HG03139 (cell line): ENCODE data around the gene AP3B1.

Experiments
- ATAC-seq: cut with Tn5 transposase; IDR thresholded peaks from one replicate; pipeline ENCODE4 v1.9.1; 2021; ENCODE audit not compliant: unreplicated experiment

The AP3B1 gene

DNA sequence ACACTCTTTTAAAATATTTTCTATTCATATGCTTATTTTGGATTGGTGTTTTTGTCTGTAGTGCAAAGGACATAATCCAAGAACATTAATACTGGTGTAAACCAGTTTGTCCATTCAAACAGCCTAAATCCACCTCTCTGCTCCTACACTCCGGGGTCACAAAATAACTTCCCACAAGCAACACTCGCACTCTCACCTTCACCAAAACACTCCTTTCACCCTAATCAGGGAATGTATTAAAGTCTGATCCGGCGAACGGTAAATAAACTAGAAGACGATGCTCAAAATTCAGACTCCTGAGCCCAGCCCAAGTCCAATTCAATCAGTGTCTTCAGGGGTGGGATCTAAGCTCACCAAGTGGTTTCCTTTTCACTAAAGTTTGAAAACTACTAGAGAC is 649 bp downstream of the AP3B1 start:
- no peak for ATAC-seq

GRCh38 chr5:78291687-78292086 is 2.8 kb downstream of the AP3B1 start:
- no peak for ATAC-seq

DNA sequence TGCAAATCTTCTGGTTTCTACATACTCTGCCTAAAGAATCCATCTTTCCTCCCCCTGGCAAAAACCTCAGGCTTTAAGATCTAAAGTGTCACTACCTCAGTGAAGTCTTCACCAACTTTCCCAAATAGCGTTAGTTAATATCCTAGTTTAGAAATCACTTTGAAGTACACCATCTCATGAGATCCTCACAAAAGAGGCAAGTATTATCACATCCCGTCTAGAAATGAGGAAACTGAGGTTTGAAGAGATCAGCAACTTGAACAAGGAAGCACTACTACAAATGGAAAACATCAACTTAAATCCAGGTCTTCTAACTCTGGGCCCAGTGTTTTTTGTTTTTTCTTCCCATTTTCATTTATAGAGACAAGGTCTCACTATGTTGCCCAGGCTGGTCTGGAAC is 4.6 kb downstream of the AP3B1 start:
- ATAC-seq = no peak

- ATAC-seq = no peak
These were observed 6.3 kb downstream of the AP3B1 start for GRCh38 chr5:78288246-78288645.

DNA sequence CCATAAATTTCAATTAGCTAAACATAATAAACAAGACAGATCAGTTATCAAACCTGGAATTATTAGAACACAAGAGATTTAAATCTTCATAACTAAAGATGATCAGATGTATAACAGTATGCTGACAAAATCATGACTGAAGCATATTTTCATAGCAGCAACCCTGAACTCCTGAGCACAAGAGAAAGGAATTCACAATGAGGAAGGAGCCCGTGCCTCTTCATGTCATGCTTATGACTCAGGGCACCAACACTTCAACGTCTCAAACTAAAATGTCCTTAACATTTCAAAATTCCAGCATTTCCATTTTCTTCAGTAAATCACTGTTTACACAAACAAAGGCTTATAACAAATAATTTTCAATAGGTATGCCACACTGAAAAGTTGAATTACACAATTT is 6.7 kb downstream of the AP3B1 start:
- ATAC-seq = no peak

GRCh38 chr5:78287169-78287568 is 7.3 kb downstream of the AP3B1 start:
- ATAC-seq = no peak

DNA sequence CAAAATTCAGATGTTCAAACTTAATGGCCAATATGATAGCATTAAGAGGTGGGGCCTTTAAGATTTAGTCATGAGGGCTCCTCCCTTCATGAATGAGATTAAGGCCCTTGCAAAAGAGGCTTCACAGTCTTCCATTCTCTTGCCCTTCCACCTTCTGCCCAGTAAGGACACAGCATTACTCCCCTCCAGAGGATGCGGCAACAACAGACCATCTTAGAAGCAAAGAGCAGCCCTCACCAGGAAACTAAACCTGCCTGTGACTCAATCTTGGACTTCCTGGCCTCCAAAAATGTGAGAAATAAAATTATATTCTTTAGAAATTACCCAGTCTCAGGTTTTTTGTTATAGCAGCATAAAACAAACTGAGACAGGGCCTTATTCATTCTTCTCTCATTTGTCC is 8.2 kb downstream of the AP3B1 start:
- no peak for ATAC-seq

DNA sequence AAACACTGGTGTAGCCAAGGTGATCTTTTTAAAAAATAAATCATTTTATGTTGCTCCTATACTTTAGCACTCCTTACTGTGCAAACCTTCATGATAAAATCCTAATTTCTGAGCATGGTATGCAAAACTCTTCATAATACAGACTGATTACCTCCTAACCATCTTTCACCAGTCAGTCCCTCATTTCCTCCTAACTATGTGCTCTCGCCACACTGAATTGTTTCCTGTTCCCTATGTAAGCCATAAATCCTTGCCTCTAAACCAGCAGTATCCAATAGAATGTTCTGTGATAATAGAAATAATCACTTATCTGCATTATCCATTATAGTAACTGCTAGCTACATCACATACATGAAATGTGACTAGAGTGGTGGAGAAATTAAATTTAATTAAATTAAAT is 10.7 kb downstream of the AP3B1 start:
- ATAC-seq = no peak

- ATAC-seq = no peak
These were observed 11.4 kb downstream of the AP3B1 start for GRCh38 chr5:78283105-78283504.

GRCh38 chr5:78280261-78280660 is 14.2 kb downstream of the AP3B1 start:
- ATAC-seq = no peak

DNA sequence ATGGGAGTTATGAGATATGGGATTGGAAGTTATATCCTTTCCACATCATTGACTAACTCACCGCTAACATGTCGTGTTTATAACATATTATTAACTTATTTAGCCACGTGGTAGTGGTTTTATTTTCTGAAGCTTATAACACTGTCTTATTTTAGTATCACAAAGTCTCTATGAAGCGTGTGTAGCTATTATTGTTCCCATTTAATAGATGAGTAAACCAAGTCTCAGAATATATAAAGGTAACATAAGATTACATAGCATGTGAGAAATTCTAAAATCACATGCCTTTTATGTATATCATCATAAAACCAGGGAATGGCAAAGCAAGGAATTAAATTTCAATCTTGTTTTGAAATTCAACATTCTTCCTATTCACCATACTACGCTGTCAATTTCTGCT is 15.3 kb downstream of the AP3B1 start:
- ATAC-seq = no peak

GRCh38 chr5:78277715-78278114 is 16.8 kb downstream of the AP3B1 start:
- ATAC-seq = no peak

DNA sequence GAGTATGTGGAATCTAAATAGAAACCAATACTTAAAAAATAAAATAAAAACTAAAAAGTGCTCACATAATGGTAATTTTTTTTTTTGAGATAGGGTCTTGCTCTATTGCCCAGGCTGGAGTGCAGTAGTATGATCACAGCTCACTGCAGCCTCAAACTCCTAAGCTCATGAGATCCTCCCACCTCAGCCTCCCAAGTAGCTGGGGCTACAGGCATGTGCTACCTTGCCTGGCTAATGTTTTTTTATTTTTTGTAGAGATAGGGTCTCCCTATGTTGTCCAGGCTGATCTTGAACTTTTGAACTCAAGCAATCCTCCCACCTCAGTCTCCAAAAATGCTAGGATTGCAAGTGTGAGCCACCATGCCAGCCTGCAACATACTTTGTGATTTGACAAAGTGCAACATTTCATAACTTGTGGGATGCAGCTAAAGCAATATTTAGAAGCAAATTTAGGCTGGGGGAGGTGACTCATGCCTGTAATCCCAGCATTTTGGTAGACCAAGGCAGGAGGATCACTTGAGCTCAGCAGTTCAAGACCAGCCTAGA is 18.4 kb downstream of the AP3B1 start:
- no peak for ATAC-seq

- ATAC-seq = no peak
These were observed 19.8 kb downstream of the AP3B1 start for GRCh38 chr5:78274540-78275197.

DNA sequence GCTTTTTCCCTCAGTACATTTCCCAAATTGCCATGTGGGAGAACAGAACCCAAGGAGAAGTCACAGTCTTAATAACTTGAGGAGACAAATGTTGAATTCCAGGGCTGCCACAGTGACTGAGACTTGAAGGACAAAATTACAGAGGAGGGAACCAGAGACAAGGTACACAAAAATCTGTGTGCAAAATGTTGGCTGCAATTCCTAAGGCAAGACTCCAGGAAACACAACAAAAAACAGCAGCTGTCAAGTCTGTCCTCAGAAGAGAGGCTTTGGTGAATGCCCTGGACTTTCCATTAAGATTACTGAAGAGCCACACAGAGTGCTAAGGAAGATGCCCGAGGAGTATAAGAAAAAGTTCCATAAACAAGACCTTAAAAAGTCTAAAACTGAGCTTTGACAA is 21.1 kb downstream of the AP3B1 start:
- no peak for ATAC-seq

- no peak for ATAC-seq
These were observed 22.7 kb downstream of the AP3B1 start for GRCh38 chr5:78271766-78272165.

GRCh38 chr5:78269088-78269703 is 25.3 kb downstream of the AP3B1 start:
- no peak for ATAC-seq

- no peak for ATAC-seq
These were observed 26.1 kb downstream of the AP3B1 start for GRCh38 chr5:78268356-78268755.

DNA sequence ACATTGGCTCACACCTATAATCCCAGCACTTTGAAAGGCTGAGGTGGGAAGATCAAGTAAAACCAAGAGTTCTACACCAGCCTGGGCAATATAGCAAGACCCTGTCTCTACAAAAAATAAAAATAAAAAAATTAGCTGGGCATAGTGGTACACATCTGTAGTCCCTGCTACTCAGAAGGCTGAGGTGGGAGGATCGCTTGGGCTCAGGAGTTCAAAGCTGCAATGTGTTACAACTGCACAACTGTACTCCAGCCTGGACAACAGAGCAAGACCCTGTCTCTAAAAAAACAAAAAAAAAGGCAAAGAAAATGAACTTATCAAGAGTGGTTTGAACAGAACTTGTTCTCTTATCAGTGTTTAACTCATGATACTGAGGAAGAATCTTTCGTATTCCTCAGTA is 29.3 kb downstream of the AP3B1 start:
- no peak for ATAC-seq

GRCh38 chr5:78264600-78264999 is 29.9 kb downstream of the AP3B1 start:
- no peak for ATAC-seq

DNA sequence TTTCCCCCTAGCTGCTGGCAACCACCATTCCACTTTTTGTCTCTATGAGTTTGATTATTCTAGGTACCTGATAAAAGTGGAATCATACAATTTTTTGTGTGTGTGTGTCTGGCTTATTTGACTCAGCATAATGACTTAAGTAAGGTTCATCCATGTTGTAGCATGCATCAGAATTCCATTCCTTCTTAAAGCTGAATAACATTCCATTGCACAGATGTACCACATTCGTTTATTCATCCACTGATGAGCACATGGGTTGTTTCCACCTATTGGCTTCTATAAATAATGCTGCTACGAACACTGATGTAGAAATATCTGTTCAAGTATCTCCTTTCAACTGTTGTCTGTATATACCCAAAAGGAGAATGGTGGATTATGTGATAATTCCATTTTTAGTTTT is 33.7 kb downstream of the AP3B1 start:
- no peak for ATAC-seq

GRCh38 chr5:78253201-78253600 is 41.3 kb downstream of the AP3B1 start:
- no peak for ATAC-seq

GRCh38 chr5:78252715-78253114 is 41.8 kb downstream of the AP3B1 start:
- ATAC-seq = no peak
